OCI-LY3 (cell line): Measurements from ENCODE around the gene NGF.

Experiments
- EZH2phosphoT487 ChIP-seq: fragments of 200-600 bp; shearing (Covaris generic); IDR thresholded peaks from 2 replicates; pipeline ENCODE4 v1.6.1; 2018; ENCODE audit warnings: antibody characterized with exemption, mixed run types, low read depth
- TF ChIP-seq, protein P1 (sequence below): fragments of 200-600, 300-600 bp; sonication (generic); IDR thresholded peaks from 2 replicates; pipeline ENCODE4 v1.5.1; 2014; ENCODE audit warnings: antibody characterized with exemption, low read length, low read depth

DNA sequence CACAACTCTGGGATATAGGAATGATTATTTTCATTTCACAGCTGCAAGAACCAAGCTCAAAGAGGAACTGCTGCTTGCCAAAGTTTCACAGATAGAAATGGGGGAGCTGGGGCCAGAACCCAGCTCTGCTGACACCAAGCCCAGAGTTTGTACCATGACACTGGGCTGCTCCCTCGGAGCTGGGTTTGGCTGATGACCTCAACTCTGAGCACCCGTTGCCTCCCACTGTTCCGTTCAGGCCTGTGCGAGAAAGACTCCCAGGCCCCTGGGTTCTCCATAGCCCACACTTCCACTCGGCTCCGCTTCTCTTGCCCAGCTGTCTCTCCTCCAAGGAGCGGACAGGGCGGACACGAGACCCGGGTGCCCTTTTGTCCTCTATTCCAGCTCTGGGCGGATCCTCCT is 55.2 kb downstream of the NGF start:
- no peak for TF ChIP-seq EZH2phosphoT487
- TF ChIP-seq, protein P1, sequence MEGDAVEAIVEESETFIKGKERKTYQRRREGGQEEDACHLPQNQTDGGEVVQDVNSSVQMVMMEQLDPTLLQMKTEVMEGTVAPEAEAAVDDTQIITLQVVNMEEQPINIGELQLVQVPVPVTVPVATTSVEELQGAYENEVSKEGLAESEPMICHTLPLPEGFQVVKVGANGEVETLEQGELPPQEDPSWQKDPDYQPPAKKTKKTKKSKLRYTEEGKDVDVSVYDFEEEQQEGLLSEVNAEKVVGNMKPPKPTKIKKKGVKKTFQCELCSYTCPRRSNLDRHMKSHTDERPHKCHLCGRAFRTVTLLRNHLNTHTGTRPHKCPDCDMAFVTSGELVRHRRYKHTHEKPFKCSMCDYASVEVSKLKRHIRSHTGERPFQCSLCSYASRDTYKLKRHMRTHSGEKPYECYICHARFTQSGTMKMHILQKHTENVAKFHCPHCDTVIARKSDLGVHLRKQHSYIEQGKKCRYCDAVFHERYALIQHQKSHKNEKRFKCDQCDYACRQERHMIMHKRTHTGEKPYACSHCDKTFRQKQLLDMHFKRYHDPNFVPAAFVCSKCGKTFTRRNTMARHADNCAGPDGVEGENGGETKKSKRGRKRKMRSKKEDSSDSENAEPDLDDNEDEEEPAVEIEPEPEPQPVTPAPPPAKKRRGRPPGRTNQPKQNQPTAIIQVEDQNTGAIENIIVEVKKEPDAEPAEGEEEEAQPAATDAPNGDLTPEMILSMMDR: no peak
